IPS-18a (cell line): ENCODE data around the gene F2RL3.
"Not testable (repeated sequence)": the region's sequence is repeated elsewhere in the genome, so short reads cannot be mapped to it uniquely, and the experiment has no call there.

Source experiments
- H3K27ac ChIP-seq: one replicate; pipeline ENCODE4 v1.5.1; 2013; ENCODE audit warnings: low read length
- H3K27me3 ChIP-seq: one replicate; pipeline ENCODE4 v1.6.1; 2013; ENCODE audit warnings: mild to moderate bottlenecking, low read length; ENCODE audit not compliant: control insufficient read depth, insufficient read depth
- H3K36me3 ChIP-seq: one replicate; pipeline ENCODE4 v1.6.1; 2013; ENCODE audit warnings: low read depth, low read length; ENCODE audit not compliant: control insufficient read depth
- H3K4me1 ChIP-seq: one replicate; pipeline ENCODE4 v1.6.1; 2013; ENCODE audit warnings: low read depth, low read length; ENCODE audit not compliant: control insufficient read depth
- H3K4me3 ChIP-seq: one replicate; pipeline ENCODE4 v1.5.1; 2013; ENCODE audit warnings: low read length
- H3K9ac ChIP-seq: one replicate; pipeline ENCODE4 v1.6.1; 2013; ENCODE audit warnings: mild to moderate bottlenecking, low read length, moderate library complexity
- H3K9me3 ChIP-seq: one replicate; pipeline ENCODE4 v1.6.1; 2013; ENCODE audit warnings: low read depth, low read length; ENCODE audit not compliant: control insufficient read depth

Gene F2RL3

DNA sequence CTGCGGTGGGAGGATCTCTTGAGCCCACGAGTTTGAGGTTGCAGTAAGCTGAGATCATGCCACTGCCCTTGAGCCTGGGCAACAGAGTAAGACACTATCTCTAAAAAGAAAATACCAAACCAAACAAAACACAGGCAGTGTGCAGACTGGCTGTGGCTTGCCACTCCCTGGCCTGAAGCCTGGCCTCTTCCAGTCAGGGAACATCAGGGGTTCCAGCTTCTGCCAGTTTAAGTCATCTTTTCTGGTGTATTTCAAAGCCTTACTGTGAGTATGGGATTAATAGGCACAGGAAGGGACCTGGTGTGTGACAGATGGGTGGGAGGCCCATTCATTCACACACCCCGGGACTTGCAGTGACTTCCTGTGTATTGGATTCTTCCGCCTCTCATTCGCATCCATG is 27.0 kb upstream of the F2RL3 start:
- Histone ChIP-seq H3K36me3 (peaks cover 32% of the 10 kb centered on the region), H3K9me3 (no peaks in the 10 kb centered on the region), H3K9ac (no peak overlapping the region), H3K4me1 (no peaks in the 10 kb centered on the region), H3K27ac (no peak overlapping the region), H3K27me3 (no peaks in the 10 kb centered on the region), H3K4me3 (no peak overlapping the region)

DNA sequence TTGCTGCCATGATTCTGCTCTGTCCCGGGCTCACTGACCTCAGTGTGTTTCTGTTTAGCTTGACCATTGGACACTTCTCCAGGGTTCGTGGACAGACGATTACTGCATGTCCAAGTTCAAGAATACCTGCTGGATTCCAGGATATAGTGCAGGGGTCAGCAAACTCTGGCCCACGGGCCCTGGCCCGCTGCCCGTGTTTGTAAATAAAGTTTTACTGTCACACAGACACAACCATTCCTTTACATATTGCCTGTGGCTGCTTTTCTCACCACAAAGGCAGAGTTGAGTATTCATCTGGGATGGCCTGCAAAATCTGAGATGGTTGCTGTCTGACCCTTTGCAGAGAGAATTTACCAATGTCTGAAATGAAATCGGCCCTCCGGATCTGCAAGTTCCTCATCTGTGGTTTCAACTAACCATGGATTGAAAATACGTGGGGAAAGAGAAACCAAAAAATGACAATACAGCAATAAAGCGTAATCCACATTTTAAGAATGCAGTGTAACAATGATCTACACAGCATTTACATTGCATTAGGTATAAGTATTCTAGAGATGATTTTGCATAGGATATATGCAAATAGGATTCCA is 25.9 kb upstream of the F2RL3 start:
- peaks cover 42% of the 10 kb centered on the region for H3K36me3 ChIP-seq
- H3K27me3 ChIP-seq = no peaks in the 10 kb centered on the region
- no peaks in the 10 kb centered on the region for H3K4me1 ChIP-seq

DNA sequence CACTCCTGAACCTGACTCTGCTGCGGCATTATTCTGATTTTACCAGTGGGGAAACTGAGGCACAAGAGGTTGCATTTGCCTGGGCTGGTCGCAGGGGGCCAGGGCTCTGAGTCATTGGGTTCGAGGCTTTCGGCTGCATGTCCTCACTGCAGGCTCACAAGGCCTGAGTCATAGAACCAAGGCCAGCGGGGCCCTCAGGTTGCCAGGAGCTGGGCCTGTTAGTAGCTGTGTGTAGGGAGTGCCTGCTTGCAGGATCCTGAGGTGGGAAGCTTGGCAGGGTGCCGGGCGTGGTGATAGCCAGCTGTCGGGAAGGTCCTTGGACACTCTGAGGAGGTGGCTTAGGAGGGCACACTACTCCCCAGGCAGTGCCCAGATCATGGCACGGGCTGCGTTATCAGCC is 21.6 kb upstream of the F2RL3 start:
- H3K9me3 ChIP-seq = no peaks in the 10 kb centered on the region
- H3K27me3 ChIP-seq = no peaks in the 10 kb centered on the region
- H3K9ac ChIP-seq = no peak overlapping the region
- no peak overlapping the region for H3K4me3 ChIP-seq
- no peaks in the 10 kb centered on the region for H3K4me1 ChIP-seq
- H3K36me3 ChIP-seq = peaks cover 72% of the 10 kb centered on the region
- H3K27ac ChIP-seq = no peak overlapping the region

More for the DNA sequence above, 25.9 kb upstream of the F2RL3 start:
- Histone ChIP-seq H3K9ac (no peak overlapping the region), H3K27ac (no peak overlapping the region), H3K9me3 (no peaks in the 10 kb centered on the region), H3K4me3 (no peak overlapping the region)

DNA sequence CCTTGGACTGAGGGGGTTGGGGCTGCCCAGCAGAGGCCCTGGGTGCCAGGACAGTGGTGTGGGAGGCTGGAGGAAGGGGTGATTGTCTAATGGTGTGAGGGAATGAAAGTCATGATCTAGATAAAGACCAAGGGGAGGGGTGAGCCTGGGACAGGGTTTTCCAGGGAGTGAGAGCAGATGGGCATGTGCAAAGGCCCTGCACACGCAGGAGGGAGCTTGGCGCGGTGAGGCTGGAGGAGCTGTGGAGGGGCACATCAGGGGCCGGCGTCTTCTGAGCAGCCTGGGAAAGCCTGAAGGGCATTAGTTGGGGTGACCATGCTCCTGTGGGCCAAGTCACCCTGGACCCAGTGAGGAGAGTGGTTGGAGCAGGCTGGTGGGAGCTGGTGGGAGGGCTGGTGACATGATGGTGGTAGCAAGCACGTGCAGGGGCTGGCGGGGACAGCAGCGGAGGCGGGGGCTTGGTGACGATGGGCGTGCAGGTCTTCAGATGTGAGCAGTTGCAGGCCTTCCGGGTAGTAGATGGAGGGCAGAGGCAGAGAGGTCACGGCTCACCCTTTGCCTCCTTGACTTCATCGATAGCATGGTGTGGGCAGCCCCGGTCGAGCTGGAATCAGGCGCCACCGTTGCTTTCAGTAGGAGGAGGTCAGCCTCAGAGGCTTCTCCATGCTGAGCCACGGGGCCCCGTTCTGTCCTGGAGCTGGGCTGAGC is 20.2 kb upstream of the F2RL3 start:
- Histone ChIP-seq H3K9ac (no peak overlapping the region), H3K9me3 (no peaks in the 10 kb centered on the region), H3K27ac (no peak overlapping the region), H3K4me3 (no peak overlapping the region), H3K27me3 (no peaks in the 10 kb centered on the region), H3K4me1 (no peaks in the 10 kb centered on the region), H3K36me3 (peaks cover 68% of the 10 kb centered on the region)

DNA sequence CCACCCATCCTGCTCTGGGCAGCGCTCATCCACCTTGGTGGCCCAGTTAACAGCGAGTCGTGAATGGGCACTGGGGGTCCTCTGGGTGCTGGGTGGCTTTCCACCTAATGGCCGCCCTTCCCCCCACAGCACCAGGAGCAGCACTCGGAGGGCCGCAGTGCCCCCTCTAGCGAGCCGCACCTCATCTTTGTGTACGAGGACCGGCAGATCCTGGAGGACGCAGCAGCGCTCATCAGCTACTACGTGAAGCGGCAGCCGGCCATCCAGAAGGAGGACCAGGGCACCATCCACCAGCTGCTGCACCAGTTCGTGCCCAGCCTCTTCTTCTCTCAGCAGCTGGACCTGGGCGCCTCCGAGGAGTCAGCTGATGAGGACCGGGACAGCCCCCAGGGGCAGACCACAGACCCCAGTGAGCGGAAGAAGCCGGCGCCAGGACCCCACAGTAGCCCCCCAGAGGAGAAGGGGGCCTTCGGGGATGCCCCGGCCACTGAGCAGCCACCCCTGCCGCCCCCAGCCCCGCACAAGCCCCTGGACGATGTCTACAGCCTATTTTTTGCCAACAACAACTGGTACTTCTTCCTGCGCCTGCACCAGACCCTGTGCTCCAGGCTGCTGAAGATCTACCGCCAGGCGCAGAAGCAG is 19.3 kb upstream of the F2RL3 start:
- Histone ChIP-seq H3K4me1 (no peaks in the 10 kb centered on the region), H3K27ac (no peak overlapping the region), H3K9me3 (no peaks in the 10 kb centered on the region), H3K4me3 (no peak overlapping the region), H3K36me3 (peaks cover 65% of the 10 kb centered on the region), H3K27me3 (no peaks in the 10 kb centered on the region), H3K9ac (no peak overlapping the region)

DNA sequence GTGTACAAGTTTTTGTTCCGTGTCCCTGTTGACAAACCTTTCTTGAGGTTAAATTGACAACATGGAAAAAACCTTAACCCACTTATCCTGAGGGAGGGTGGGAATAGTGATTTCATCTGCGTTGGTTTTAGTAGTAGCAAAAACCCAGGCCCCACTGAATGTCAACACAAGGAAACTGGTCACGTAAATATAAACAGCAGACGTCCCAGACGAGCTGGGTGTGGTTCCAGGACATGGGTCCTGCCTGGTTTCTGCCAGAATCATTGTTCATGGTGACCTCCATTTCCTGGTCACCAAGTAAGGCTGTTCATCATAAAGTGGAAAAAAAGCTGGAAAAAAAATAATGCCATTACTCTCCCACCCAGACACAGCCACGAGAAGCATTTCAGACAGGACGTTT is 16.9 kb upstream of the F2RL3 start:
- Histone ChIP-seq H3K9me3 (no peaks in the 10 kb centered on the region), H3K4me1 (no peaks in the 10 kb centered on the region), H3K9ac (no peak overlapping the region), H3K36me3 (peaks cover 58% of the 10 kb centered on the region), H3K4me3 (no peak overlapping the region), H3K27ac (no peak overlapping the region), H3K27me3 (no peaks in the 10 kb centered on the region)

DNA sequence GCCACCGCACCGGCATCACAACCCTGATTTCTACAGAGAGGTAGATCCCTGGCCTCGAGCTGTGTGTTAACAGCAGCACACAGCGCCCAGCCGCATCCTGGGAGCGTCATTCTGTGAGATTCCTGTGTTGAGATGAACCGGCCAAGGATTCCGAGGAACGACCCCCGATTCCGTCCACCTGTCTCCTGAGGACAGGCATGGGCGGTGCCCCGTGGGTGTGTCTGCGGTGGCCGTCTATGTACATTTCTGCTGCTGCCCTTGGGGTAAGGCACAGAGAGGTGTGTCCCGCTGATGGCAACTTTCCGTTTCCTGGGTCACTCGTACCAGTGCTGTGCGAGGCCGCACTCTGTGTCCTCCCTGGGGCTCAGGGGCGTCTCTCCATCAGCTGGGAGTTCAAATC is 16.1 kb upstream of the F2RL3 start:
- no peak overlapping the region for H3K27ac ChIP-seq
- H3K36me3 ChIP-seq = peaks cover 60% of the 10 kb centered on the region
- no peak overlapping the region for H3K9ac ChIP-seq

DNA sequence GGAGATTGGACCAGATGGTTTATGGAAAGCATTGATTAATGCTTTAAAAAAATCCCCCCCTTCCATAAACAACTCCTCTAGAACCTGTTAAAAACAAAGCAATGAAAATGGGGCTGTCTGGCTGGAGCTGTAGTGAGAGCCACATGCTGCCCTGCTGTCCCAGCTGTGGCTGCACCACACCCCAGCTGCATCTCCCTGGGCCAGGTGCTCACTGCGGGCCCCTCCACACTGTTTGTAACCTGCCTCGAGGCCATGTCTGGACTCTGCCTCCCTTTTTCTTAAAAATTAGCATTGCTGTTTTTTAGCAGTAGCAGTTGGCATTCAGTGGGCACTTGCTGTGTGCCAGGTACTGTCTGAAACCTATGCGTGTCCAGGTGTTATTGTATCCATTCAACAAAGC is 15.2 kb upstream of the F2RL3 start:
- H3K36me3 ChIP-seq = peaks cover 61% of the 10 kb centered on the region
- H3K4me3 ChIP-seq = no peak overlapping the region
- no peaks in the 10 kb centered on the region for H3K4me1 ChIP-seq
- H3K27me3 ChIP-seq = no peaks in the 10 kb centered on the region
- no peaks in the 10 kb centered on the region for H3K9me3 ChIP-seq
- no peak overlapping the region for H3K27ac ChIP-seq
- H3K9ac ChIP-seq = no peak overlapping the region

More for the DNA sequence above, 16.1 kb upstream of the F2RL3 start:
- no peak overlapping the region for H3K4me3 ChIP-seq
- H3K9me3 ChIP-seq = no peaks in the 10 kb centered on the region
- H3K27me3 ChIP-seq = no peaks in the 10 kb centered on the region
- H3K4me1 ChIP-seq = no peaks in the 10 kb centered on the region

DNA sequence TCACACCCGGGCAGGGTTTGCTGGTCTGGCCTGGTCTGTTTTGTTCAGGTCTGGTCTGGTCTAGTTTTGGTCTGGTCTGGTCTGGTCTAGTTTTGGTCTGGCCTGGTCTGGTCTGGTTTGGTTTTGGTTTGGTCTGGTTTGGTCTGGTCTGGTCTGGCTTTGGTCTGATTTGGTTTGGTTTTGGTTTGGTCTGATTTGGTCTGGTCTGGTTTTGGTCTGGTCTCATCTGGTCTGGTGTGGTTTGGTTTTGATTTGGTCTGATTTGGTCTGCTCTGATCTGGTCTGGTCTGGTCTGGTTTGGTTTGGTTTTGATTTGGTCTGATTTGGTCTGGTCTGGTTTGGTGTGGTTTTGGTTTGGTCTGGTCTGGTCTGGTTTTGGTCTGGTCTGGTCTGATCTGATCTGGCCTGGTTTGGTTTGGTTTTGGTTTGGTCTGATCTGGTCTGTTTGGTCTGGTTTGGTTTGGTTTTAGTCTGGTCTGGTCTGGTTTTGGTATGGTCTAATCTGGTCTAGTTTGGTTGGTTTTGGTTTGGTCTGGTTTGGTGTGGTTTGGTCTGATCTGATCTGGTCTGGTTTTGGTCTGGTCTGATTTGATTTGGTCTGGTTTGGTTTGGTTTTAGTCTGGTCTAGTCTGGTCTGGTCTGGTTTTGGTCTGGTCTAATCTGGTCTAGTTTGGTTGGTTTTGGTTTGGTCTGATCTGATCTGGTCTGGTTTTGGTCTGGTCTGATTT is 14.4 kb upstream of the F2RL3 start:
- Histone ChIP-seq H3K36me3 (peaks cover 64% of the 10 kb centered on the region), H3K27me3 (no peaks in the 10 kb centered on the region), H3K4me3 (no peak overlapping the region), H3K9me3 (no peaks in the 10 kb centered on the region), H3K9ac (no peak overlapping the region), H3K27ac (no peak overlapping the region), H3K4me1 (no peaks in the 10 kb centered on the region)

DNA sequence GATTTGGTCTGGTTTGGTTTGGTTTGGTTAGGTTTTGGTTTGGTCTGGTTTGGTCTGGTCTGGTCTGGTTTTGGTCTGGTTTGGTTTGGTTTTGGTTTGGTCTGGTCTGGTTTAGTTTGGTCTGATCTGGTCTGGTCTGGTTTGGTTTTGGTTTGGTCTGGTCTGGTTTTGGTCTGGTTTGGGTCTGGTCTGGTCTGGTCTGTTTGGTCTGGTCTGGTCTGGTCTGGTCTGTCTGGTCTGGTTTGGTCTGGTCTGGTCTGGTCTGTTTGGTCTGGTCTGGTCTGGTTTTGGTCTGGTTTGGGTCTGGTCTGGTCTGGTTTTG is 13.9 kb upstream of the F2RL3 start:
- H3K27me3 ChIP-seq, H3K27ac ChIP-seq, H3K9me3 ChIP-seq, H3K4me3 ChIP-seq, H3K9ac ChIP-seq, H3K4me1 ChIP-seq: not testable (repeated sequence)
- H3K36me3 ChIP-seq = peaks cover 63% of the 10 kb centered on the region

DNA sequence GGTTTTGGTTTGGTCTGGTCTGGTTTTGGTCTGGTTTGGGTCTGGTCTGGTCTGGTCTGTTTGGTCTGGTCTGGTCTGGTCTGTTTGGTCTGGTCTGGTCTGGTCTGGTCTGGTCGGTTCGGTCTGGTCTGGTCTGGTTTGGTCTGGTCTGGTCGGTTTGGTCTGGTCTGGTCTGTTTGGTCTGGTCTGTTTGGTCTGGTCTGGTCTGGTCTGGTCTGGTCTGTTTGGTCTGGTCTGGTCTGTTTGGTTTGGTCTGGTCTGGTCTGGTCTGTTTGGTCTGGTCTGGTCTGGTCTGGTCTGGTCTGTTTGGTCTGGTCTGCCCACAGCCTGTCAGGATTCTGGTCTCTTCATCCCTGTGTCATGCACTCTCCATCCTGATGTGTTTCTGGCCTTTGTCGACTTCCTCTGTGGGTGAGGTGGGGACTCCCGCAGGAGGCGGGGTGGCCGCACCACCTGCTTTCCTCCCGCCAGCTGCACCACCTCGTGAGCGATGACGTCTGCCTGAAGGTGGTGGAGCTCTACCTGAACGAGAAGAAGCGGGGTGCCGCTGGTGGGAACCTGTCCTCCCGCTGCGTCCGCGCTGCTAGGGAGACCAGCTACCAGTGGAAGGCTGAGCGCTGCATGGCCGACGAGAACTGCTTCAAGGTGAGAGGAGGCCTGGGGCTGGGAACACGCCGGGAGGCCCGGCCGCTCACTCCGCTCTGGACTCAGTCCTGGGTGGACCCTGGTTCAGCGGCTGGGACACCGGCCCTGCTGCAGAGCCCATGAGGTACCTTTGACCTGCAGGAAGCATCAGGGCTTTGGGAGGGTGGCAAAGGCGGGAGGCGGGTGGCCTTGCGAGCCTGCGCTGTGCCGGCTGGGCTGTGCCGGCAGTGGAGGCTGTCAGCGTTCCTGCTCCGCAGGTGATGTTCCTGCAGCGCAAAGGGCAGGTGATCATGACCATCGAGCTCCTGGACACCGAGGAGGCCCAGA is 12.9 kb upstream of the F2RL3 start:
- Histone ChIP-seq H3K27me3 (no peaks in the 10 kb centered on the region), H3K9ac (no peak overlapping the region), H3K36me3 (peaks cover 59% of the 10 kb centered on the region), H3K9me3 (no peaks in the 10 kb centered on the region), H3K4me3 (no peak overlapping the region), H3K4me1 (no peaks in the 10 kb centered on the region), H3K27ac (no peak overlapping the region)
